Hematopoietic multipotent progenitor cell treated with erythropoietin and hydrocortisone succinate and interleukin-3 and kit ligand, for 17 days (in vitro differentiated cells): ENCODE measurements around the gene NACA2.

Experiments used
- DNase-seq: peaks from one replicate; pipeline ENCODE4 v3.0.0-alpha.2; 2015; ENCODE audit warnings: low spot score

Gene NACA2

DNA sequence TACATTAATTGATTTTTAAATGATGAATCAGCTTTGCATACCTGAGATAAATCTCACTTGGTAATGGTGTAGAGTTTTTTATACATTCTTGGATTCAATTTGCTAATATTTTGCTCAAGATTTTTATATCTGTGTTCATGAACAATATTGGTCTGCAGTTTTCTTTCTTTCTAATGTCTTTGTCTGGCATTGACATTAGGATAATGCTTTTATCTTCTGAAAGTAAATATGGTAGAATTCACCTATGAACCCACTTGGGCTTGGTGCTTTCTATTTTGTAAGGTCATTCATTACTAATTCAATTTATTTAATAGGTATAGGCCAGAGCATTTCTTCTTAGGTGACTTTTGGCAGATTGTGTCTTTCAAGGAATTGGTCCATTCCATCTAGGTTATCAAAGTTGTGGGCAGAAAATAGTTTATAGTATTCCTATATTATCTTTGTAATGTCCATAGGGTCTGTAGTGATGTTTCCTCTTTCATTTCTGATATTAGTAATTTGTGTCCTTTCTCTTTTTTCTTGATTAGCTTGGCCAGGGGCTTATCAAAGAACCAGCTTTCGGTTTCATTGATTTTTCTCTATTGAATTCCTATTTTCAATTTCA lies 45.6 kb downstream of the NACA2 start:
- no peak for DNase-seq

DNA sequence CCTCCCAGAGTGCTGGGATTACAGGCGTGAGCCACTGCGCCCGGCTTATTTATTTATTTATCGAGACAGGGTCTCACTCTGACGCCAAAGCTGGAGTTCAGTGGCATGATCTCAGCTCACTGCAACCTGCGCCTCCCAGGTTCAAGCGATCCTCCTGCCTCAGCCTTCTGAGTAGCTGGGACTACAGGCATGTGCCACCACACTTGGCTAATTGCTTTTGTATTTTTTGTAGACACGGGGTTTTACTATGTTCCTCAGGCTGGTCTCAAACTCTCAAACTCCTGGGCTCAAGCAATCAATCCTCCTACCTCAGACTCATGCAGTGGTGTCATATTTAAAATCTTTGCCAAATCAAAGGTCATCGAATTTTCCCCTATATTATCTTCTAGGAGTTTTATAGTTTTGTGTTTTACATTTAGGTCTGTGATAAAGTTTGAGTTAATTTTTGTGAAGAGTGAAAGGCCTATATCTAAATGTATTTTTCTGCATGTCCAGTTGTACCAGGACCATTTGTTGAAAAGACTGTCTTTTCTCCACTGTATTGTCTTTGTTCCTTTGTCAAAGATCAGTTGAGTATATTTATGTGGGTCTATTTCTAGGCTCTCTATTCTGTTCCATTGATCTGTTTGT lies 47.1 kb downstream of the NACA2 start:
- DNase-seq, result no peak

DNA sequence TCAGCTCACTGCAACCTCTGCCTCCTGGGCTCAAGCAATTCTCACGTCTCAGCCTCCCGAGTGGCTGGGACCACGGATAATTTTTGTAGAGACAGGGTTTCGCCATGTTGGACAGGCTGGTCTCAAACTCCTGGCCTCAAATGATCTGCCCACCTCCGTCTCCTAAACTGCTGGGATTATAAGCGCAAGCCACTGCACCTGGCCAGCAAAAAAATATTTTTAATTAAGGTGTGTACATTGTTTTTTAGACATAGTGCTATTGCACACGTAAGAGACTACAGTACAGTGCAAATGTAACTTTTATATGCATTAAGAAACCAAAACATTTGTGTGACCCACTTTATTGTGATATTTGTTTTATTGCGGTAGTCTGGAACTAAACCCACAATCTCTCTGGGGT lies 49.0 kb downstream of the NACA2 start:
- DNase-seq, result no peak

DNA sequence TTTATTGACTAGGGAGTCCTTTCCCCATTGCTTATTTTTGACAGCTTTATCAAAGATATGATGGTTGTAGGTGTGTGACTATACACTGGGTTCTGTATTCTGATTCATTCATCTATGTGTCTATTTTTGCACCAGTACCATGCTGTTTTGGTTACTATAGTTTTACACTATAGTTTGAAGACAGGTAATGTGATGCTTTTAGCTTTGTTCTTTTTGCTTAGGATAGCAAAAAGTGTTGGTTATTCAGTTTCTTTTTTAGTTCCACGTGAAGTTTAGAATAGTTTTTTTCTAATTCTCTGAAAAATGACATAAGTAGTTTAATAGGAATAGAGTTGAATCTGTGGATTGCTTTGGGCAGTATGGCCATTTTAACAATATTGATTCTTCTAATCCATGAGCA lies 50.1 kb downstream of the NACA2 start:
- DNase-seq, result no peak
